ENCODE results near the gene ANKRD53. TPM values are rescaled to one million over a fixed set of nuclear protein-coding genes. Genes with fewer than 3 reads are reported as not detected.

The ANKRD53 gene
- total RNA-seq, 1 experiment from 2014 or later, result not detected

- peaks cover 9% of the 10 kb centered on the region for H3K4me1 ChIP-seq (ENCODE audit: low read length)
- no peak overlapping the region for H3K4me2 ChIP-seq (ENCODE audit: low read depth, low read length, poor library complexity, severe bottlenecking)
- H3K36me3 ChIP-seq (ENCODE audit: insufficient read depth, low read length), result no peaks in the 10 kb centered on the region
- no peaks in the 10 kb centered on the region; the same call in 1 of the 2 replicates for H4K20me1 ChIP-seq (ENCODE audit: insufficient read depth, low read depth, low read length)
- DNase-seq, result no peak
- no peak overlapping the region for H3K4me3 ChIP-seq (ENCODE audit: low read length)
- no peaks in the 10 kb centered on the region for H3K9me3 ChIP-seq (ENCODE audit: low read length)
- no peaks in the 10 kb centered on the region for H3K27me3 ChIP-seq (ENCODE audit: low read length)
- H3K9ac ChIP-seq (ENCODE audit: low read length), result no peak overlapping the region
- no peak overlapping the region for H2AFZ ChIP-seq (ENCODE audit: low read length)
- no peaks in the 10 kb centered on the region for H3K9me2 ChIP-seq (replicated peaks; ENCODE audit: insufficient read depth, low read length)
- H3K27ac ChIP-seq (ENCODE audit: low read length), result no peak overlapping the region
- no peaks in the 10 kb centered on the region for H3K79me2 ChIP-seq (ENCODE audit: low read length)
These were observed 16.1 kb upstream of the ANKRD53 start for GRCh38 chr2:70962211-70962884.

DNA sequence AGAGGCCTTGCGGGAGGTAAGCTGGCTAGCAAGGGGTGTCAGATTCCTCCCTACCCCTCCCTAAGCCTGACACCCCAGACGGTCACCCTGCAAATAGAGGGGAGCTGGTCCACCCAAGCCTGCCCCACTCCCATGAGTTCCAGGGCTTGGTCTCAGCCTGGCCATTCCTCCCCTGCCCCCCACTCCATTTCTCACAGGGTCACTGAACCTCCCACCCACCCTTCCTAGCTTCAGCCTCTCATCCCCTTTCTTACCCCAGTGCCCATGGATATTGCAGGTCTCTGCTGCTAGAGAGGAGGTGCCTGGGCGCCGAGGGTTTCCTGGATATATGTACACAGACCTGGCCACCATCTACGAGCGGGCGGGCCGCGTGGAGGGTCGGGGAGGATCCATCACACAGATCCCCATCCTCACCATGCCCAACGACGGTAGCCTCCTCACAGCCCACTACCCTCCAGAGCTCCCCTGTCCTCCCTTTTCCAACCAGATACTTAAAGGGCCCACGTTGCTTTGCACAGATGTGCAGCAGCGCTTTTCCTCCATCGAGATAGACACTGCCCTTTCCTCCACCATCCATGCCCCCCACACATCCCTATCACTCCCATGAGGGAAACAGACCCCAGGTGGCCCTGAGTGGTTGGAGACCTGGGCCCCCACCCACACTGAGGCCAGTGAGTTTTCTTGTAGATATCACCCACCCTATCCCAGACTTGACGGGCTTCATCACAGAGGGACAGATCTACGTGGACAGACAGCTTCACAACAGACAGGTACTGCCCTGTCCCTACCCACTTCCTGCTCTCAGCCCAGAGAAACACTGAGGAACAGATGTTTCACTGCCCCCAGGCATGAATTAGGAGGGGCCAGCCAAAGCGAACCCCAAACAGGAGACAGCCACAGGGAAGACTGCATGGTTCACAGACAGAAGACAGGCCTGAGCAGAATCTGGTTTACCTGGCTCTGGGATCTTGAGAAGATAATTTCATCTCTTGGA, 15.2 kb upstream of the ANKRD53 start:
- Histone ChIP-seq H3K9ac (ENCODE audit: low read length) (no peak overlapping the region), H3K27ac (ENCODE audit: low read length) (no peak overlapping the region), H3K4me2 (ENCODE audit: low read depth, low read length, poor library complexity, severe bottlenecking) (no peak overlapping the region), H4K20me1 (ENCODE audit: insufficient read depth, low read depth, low read length) (no peaks in the 10 kb centered on the region; the same call in 1 of the 2 replicates), H3K9me2 (replicated peaks; ENCODE audit: insufficient read depth, low read length) (no peaks in the 10 kb centered on the region), H3K9me3 (ENCODE audit: low read length) (no peaks in the 10 kb centered on the region), H3K4me3 (ENCODE audit: low read length) (no peak overlapping the region), H3K27me3 (ENCODE audit: low read length) (no peaks in the 10 kb centered on the region), H3K4me1 (ENCODE audit: low read length) (peaks cover 9% of the 10 kb centered on the region), H3K79me2 (ENCODE audit: low read length) (no peaks in the 10 kb centered on the region), H2AFZ (ENCODE audit: low read length) (no peak overlapping the region), H3K36me3 (ENCODE audit: insufficient read depth, low read length) (no peaks in the 10 kb centered on the region)
- no peak for DNase-seq

GRCh38 chr2:70964133-70964532, 14.3 kb upstream of the ANKRD53 start:
- Histone ChIP-seq H3K4me2 (ENCODE audit: low read depth, low read length, poor library complexity, severe bottlenecking) (no peak overlapping the region), H3K9ac (ENCODE audit: low read length) (no peak overlapping the region), H3K4me3 (ENCODE audit: low read length) (no peak overlapping the region), H3K4me1 (ENCODE audit: low read length) (peaks cover 9% of the 10 kb centered on the region), H3K9me3 (ENCODE audit: low read length) (no peaks in the 10 kb centered on the region), H3K79me2 (ENCODE audit: low read length) (no peaks in the 10 kb centered on the region), H3K36me3 (ENCODE audit: insufficient read depth, low read length) (no peaks in the 10 kb centered on the region), H3K27me3 (ENCODE audit: low read length) (no peaks in the 10 kb centered on the region), H4K20me1 (ENCODE audit: insufficient read depth, low read depth, low read length) (no peaks in the 10 kb centered on the region; the same call in 1 of the 2 replicates), H3K9me2 (replicated peaks; ENCODE audit: insufficient read depth, low read length) (no peaks in the 10 kb centered on the region), H3K27ac (ENCODE audit: low read length) (no peak overlapping the region), H2AFZ (ENCODE audit: low read length) (no peak overlapping the region)
- DNase-seq, result no peak

DNA sequence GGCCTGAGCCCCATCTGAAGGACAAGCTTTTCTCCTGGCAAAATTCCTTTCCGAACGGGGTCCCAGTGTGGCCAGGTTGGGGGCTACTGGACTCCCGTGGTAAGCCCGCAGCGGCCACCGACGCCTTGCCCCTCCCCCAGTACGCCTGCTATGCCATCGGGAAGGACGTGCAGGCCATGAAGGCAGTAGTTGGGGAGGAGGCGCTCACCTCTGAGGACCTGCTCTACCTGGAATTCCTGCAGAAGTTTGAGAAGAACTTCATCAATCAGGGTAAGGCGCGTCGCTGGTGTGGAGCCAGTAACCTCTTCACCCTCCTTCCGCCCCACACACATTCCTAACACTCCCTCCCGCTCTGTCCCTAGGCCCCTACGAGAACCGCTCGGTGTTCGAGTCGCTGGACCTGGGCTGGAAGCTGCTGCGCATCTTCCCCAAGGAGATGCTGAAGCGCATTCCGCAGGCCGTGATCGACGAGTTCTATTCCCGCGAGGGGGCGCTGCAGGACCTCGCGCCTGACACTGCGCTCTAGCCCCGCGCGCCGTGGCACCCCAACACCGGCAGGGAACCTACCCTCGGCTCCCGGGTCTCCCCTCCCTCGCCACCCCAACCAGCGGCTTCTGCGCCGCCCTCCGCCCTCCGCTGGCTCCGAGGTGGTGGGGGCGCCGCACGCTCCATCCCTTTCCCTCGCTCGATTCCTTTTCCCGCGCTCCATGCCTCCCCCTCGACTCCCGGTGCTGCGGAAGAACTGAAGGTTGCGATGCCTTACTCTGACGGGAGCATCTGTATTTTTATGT, 13.6 kb upstream of the ANKRD53 start:
- H2AFZ ChIP-seq (ENCODE audit: low read length), result peak overlapping the region; percentile 98
- H3K9me3 ChIP-seq (ENCODE audit: low read length), result no peaks in the 10 kb centered on the region
- DNase-seq, result peak; percentile 94
- no peaks in the 10 kb centered on the region for H3K36me3 ChIP-seq (ENCODE audit: insufficient read depth, low read length)
- H4K20me1 ChIP-seq (ENCODE audit: insufficient read depth, low read depth, low read length), result no peaks in the 10 kb centered on the region
- peak overlapping the region; percentile 73 for H3K9ac ChIP-seq (ENCODE audit: low read length)
- no peaks in the 10 kb centered on the region for H3K9me2 ChIP-seq (replicated peaks; ENCODE audit: insufficient read depth, low read length)
- H3K4me2 ChIP-seq (ENCODE audit: low read depth, low read length, poor library complexity, severe bottlenecking), result peak overlapping the region; percentile 95
- H3K27me3 ChIP-seq (ENCODE audit: low read length), result no peaks in the 10 kb centered on the region
- no peaks in the 10 kb centered on the region for H3K79me2 ChIP-seq (ENCODE audit: low read length)
- peak overlapping the region; percentile 68 for H3K4me3 ChIP-seq (ENCODE audit: low read length)
- peaks cover 9% of the 10 kb centered on the region for H3K4me1 ChIP-seq (ENCODE audit: low read length)
- no peak overlapping the region for H3K27ac ChIP-seq (ENCODE audit: low read length)

DNA sequence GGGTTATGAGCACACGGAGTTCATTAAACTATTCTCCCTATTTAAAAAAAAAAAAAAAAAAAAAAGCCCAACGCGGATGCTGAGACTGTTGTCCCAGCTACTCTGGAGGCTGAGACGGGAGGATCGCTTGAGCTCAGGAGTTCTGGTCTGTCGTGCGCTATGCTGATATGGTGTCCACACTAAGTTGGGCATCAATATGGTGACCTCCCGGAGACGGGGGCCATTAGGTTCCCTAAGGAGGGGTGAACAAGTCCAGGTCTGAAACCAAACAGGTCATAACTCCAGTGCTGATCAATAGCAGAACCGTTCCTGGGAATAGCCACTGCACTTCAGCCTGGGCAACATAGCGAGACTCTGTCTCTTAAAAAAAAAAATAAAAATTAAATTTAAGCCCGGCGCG, 12.9 kb upstream of the ANKRD53 start:
- Histone ChIP-seq H3K27me3 (ENCODE audit: low read length) (no peaks in the 10 kb centered on the region), H3K9me2 (replicated peaks; ENCODE audit: insufficient read depth, low read length) (no peaks in the 10 kb centered on the region), H3K9ac (ENCODE audit: low read length) (peak overlapping the region; percentile 73), H2AFZ (ENCODE audit: low read length) (peak overlapping the region; percentile 98; the same call in 1 of the 2 replicates), H3K36me3 (ENCODE audit: insufficient read depth, low read length) (no peaks in the 10 kb centered on the region), H3K79me2 (ENCODE audit: low read length) (no peaks in the 10 kb centered on the region), H4K20me1 (ENCODE audit: insufficient read depth, low read depth, low read length) (no peaks in the 10 kb centered on the region), H3K27ac (ENCODE audit: low read length) (no peak overlapping the region), H3K4me1 (ENCODE audit: low read length) (peaks cover 9% of the 10 kb centered on the region), H3K4me3 (ENCODE audit: low read length) (peak overlapping the region; percentile 68), H3K9me3 (ENCODE audit: low read length) (no peaks in the 10 kb centered on the region), H3K4me2 (ENCODE audit: low read depth, low read length, poor library complexity, severe bottlenecking) (peak overlapping the region; percentile 95)
- DNase-seq, result no peak

DNA sequence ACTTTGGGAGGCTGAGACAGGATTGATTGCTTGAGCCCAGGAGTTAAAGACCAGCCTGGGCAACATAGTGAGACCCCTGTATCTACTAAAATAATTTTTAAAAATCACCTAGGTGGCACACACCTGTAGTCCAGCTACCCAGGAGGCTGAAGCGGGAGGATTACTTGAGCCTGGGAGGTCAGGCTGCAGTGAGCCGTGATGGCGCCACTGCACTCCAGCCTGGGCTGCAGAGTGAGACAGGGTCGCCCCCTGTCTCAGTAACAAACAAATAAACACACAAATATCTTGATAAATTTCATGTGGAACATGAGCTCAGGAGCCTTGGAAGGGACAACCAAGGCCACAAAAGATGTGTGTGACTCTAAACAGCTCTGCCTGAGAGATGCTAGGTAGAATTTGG, 11.7 kb upstream of the ANKRD53 start:
- H3K4me3 ChIP-seq (ENCODE audit: low read length), result no peak overlapping the region
- H3K9me2 ChIP-seq (replicated peaks; ENCODE audit: insufficient read depth, low read length), result no peaks in the 10 kb centered on the region
- H3K4me1 ChIP-seq (ENCODE audit: low read length), result peaks cover 9% of the 10 kb centered on the region
- no peaks in the 10 kb centered on the region for H3K79me2 ChIP-seq (ENCODE audit: low read length)
- no peak overlapping the region for H3K9ac ChIP-seq (ENCODE audit: low read length)
- no peak overlapping the region for H3K27ac ChIP-seq (ENCODE audit: low read length)
- no peaks in the 10 kb centered on the region for H3K27me3 ChIP-seq (ENCODE audit: low read length)
- no peaks in the 10 kb centered on the region for H4K20me1 ChIP-seq (ENCODE audit: insufficient read depth, low read depth, low read length)
- no peak overlapping the region for H3K4me2 ChIP-seq (ENCODE audit: low read depth, low read length, poor library complexity, severe bottlenecking)
- no peaks in the 10 kb centered on the region for H3K36me3 ChIP-seq (ENCODE audit: insufficient read depth, low read length)
- no peak for DNase-seq
- H2AFZ ChIP-seq (ENCODE audit: low read length), result no peak overlapping the region
- H3K9me3 ChIP-seq (ENCODE audit: low read length), result no peaks in the 10 kb centered on the region

DNA sequence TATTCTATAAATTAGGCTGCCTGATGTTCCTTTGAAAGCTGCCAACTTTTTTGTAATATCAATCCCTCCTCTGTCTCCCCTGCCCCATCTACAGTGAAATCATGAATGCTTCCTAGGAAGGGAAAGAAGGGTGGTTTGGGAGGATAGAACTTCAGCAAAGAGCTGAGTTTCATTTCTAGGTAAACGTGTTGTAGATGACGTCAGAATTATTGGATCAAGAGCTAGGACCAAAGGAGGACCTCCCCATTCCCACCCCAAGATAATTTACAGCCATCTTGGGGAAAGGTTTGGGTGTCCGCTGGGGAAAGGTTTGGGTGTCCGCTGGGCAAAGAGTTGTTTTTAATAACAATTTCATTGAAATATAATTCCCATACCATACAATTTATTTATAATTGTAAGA, 11.2 kb upstream of the ANKRD53 start:
- no peak for DNase-seq

More for the DNA sequence above, 11.2 kb upstream of the ANKRD53 start:
- Histone ChIP-seq H3K27me3 (ENCODE audit: low read length) (no peaks in the 10 kb centered on the region), H3K36me3 (ENCODE audit: insufficient read depth, low read length) (no peaks in the 10 kb centered on the region), H2AFZ (ENCODE audit: low read length) (no peak overlapping the region), H3K9me2 (replicated peaks; ENCODE audit: insufficient read depth, low read length) (no peaks in the 10 kb centered on the region), H3K9me3 (ENCODE audit: low read length) (no peaks in the 10 kb centered on the region), H3K79me2 (ENCODE audit: low read length) (no peaks in the 10 kb centered on the region), H3K4me3 (ENCODE audit: low read length) (no peak overlapping the region), H3K9ac (ENCODE audit: low read length) (no peak overlapping the region), H3K4me1 (ENCODE audit: low read length) (peaks cover 9% of the 10 kb centered on the region), H3K27ac (ENCODE audit: low read length) (no peak overlapping the region), H3K4me2 (ENCODE audit: low read depth, low read length, poor library complexity, severe bottlenecking) (no peak overlapping the region), H4K20me1 (ENCODE audit: insufficient read depth, low read depth, low read length) (no peaks in the 10 kb centered on the region)

All from Karpas-422 (cell line).